Measurements from ENCODE around the gene CEACAM4.

DNA sequence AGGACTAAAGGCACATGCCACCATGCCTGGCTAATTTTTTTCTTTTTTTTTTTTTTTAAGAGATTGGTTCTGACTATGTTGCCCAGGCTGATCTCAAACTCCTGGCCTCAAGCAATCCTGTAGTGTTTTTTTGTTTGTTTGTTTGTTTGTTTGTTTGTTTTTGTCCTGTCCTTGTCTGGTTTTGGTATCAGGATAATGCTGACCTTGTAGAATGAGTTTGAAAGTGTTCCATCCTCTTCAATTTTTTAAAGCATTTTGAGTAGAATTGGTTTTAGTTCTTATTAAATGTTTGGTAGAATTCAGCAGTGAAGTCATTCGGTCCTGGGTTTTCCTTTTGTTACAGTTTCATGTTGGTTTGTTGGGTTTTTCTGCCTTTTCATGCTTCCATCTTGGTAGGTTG lies 19.2 kb downstream of the CEACAM4 start:
- TF ChIP-seq CTCF (IDR thresholded peaks at IDR 0.05) (no peak), POLR2AphosphoS5 (IDR thresholded peaks at IDR 0.05) (no peak), EP300 (IDR thresholded peaks at IDR 0.05) (no peak)

Measured in upper lobe of left lung (tissue), 4 donors.